CD4-positive, alpha-beta T cell (primary cell): ENCODE measurements around the gene CDH20. TPM values are rescaled to one million over a fixed set of nuclear protein-coding genes. Genes with fewer than 3 reads are reported as not detected.

ENCODE experiments used
- ATAC-seq: fragments of 200-7000 bp; cut with Tn5 transposase; one replicate; pipeline ENCODE4 v1.10.0; 2022; ENCODE audit warnings: mild to moderate bottlenecking; ENCODE audit not compliant: poor library complexity
- CTCF ChIA-PET: fragments of 350-600 bp; sonication (Branson Sonifier 250); formaldehyde crosslinking; loops from one replicate; lab custom pipeline; 2021; ENCODE audit warnings: antibody characterized with exemption, inconsistent platforms; lab: Charles Lee
- POLR2A ChIA-PET: fragments of 350-600 bp; sonication (Branson Sonifier 250); formaldehyde crosslinking; loops from one replicate; lab custom pipeline; 2021; ENCODE audit warnings: antibody characterized with exemption, inconsistent platforms; lab: Charles Lee
- DNase-seq, 14 experiments: peaks; one replicate each; pipeline ENCODE4 v3.0.0-alpha.2; 2013 to 2020; ENCODE audit warnings: mixed read lengths in 2 of 14
- H3K27ac ChIP-seq, 2 donors: one replicate each; pipeline versions ENCODE4 v1.5.1 to v1.7.0; 2013; ENCODE audit warnings: low read length in 2 of 2, low read depth in 1 of 2, mild to moderate bottlenecking in 1 of 2
- H3K27me3 ChIP-seq, 2 experiments: 1 replicate in 1 of 2; 2 replicates in 1 of 2; pipeline versions ENCODE4 v1.6.1 to v1.7.0; 2013; ENCODE audit warnings: low read length in 2 of 2, control low read depth in 1 of 2, mild to moderate bottlenecking in 1 of 2, moderate library complexity in 1 of 2; ENCODE audit not compliant: insufficient read depth in 2 of 2, control insufficient read depth in 1 of 2
- H3K36me3 ChIP-seq: one replicate; pipeline ENCODE4 v1.6.1; 2013; ENCODE audit warnings: low read length, control low read depth; ENCODE audit not compliant: insufficient read depth
- H3K4me1 ChIP-seq: one replicate; pipeline ENCODE4 v1.6.1; 2013; ENCODE audit warnings: low read length, control low read depth; ENCODE audit not compliant: insufficient read depth
- H3K4me3 ChIP-seq: one replicate; pipeline ENCODE4 v1.5.1; 2013; ENCODE audit warnings: mild to moderate bottlenecking, low read length, moderate library complexity
- H3K9me3 ChIP-seq, 2 experiments: 1 replicate in 1 of 2; 2 replicates in 1 of 2; pipeline versions ENCODE4 v1.6.1 to v1.7.0; 2013; ENCODE audit warnings: low read length in 2 of 2, mild to moderate bottlenecking in 2 of 2, control low read depth in 1 of 2, moderate library complexity in 1 of 2; ENCODE audit not compliant: control insufficient read depth in 1 of 2, insufficient read depth in 1 of 2
- H3K27ac Mint-ChIP-seq: one replicate; pipeline ENCODE4 v1.8.0; 2020; ENCODE audit warnings: mixed read lengths
- H3K27me3 Mint-ChIP-seq: one replicate; pipeline ENCODE4 v1.8.0; 2021; ENCODE audit warnings: mixed read lengths
- H3K36me3 Mint-ChIP-seq: one replicate; pipeline ENCODE4 v1.8.0; 2021; ENCODE audit warnings: low read depth, mixed read lengths
- H3K4me1 Mint-ChIP-seq: one replicate; pipeline ENCODE4 v1.8.0; 2021; ENCODE audit warnings: low read depth, mixed read lengths
- H3K4me3 Mint-ChIP-seq: one replicate; pipeline ENCODE4 v1.8.0; 2020; ENCODE audit warnings: mild to moderate bottlenecking, mixed read lengths
- H3K9me3 Mint-ChIP-seq: one replicate; pipeline ENCODE4 v1.8.0; 2020; ENCODE audit warnings: mixed read lengths
- intact Hi-C, 2 experiments: fragments of 100-400 bp; cut with DNase I in 1 of 2; cut with micrococcal nuclease in 1 of 2; formaldehyde crosslinking; loops; one replicate each; pipeline versions ENCODE4 v1.15.1 to v1.9.0; 2023 to 2025; cut with DNase I, micrococcal nuclease
- total RNA-seq, 174 experiments: library from RNA in 2 of 174; stranded (reverse) in 2 of 174; gene quantifications; one replicate each; pipeline ENCODE4 v1.2.3 and lab custom pipeline; 2021 to 2026
- TF ChIP-seq, protein P1 (sequence below): fragments of 200-600 bp; IDR thresholded peaks from one replicate; pipeline ENCODE4 v1.8.0; 2022; ENCODE audit warnings: antibody characterized with exemption, mild to moderate bottlenecking

The CDH20 gene
- total RNA-seq, 2 experiments from 2014 or later: 0.16 to 0.39 TPM

DNA sequence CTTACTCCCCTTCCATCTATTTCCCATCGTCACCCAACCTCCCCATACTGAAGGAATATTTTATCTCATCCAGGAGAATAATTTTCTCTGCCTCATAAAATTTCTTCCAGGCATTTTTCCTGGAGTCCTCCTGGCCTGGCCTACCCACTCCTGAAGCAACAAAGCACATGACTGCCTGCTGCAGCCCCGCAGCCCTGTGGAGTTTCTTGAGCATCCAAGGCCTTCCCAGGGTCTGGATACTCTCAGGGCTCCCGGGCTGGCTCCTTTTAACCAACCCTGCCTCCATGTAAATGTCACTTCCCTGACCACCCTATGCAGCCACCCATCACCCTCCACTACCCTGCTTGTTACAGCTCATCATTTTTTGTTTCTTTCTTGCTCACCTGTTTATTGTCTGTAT is 64.0 kb downstream of the CDH20 start:
- Mint-ChIP-seq H3K27ac (no peak overlapping the region), H3K4me3 (no peak overlapping the region), H3K36me3 (no peaks in the 10 kb centered on the region), H3K4me1 (no peaks in the 10 kb centered on the region), H3K9me3 (no peaks in the 10 kb centered on the region), H3K27me3 (peaks cover 11% of the 10 kb centered on the region)
- Histone ChIP-seq H3K4me3 (no peak overlapping the region), H3K4me1 (no peaks in the 10 kb centered on the region), H3K27ac (no peak overlapping the region), H3K36me3 (no peaks in the 10 kb centered on the region), H3K27me3 (no peaks in the 10 kb centered on the region), H3K9me3 (no peaks in the 10 kb centered on the region)
- intact Hi-C loops: no loop called here
- TF ChIP-seq, protein P1, sequence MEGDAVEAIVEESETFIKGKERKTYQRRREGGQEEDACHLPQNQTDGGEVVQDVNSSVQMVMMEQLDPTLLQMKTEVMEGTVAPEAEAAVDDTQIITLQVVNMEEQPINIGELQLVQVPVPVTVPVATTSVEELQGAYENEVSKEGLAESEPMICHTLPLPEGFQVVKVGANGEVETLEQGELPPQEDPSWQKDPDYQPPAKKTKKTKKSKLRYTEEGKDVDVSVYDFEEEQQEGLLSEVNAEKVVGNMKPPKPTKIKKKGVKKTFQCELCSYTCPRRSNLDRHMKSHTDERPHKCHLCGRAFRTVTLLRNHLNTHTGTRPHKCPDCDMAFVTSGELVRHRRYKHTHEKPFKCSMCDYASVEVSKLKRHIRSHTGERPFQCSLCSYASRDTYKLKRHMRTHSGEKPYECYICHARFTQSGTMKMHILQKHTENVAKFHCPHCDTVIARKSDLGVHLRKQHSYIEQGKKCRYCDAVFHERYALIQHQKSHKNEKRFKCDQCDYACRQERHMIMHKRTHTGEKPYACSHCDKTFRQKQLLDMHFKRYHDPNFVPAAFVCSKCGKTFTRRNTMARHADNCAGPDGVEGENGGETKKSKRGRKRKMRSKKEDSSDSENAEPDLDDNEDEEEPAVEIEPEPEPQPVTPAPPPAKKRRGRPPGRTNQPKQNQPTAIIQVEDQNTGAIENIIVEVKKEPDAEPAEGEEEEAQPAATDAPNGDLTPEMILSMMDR: no peak
- ChIA-PET CTCF (no interaction called here), POLR2A (no interaction called here)
- DNase-seq (no peak), ATAC-seq (no peak)

DNA sequence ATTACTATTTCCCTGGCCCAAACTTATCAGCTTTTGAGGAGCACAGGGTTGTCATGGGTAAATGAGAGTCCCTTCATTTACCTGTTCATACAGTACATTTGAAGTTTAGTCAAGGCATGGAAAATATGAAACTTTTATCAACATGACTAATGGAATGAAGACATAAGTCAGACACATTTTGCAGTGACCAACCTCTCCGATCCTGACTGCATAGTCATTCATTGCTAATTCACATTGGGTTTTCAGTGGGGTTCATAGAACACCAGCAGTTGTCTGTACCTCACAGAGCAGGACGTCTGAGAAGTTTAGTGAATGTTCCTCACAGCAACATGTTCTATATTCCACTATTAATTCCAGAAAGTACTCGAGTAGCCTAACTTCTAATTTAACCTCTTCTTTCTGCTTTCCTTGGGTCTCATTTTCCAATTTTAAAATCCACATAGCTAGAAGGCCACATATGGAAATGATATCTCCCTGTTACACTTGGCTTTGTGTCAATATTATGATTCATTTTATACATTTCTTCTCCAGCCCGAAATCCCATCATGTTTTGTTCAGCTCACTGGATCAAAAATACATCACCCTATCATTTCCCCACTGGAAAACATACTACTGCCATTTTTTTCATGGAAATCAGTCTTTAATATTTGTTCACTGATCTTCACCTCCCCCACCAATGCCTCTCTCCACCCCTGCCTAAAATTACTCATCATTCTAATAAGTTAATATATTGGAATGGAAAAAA is 65.9 kb downstream of the CDH20 start:
- Mint-ChIP-seq H3K4me3 (no peak overlapping the region), H3K27ac (no peak overlapping the region), H3K36me3 (no peaks in the 10 kb centered on the region), H3K4me1 (no peaks in the 10 kb centered on the region), H3K27me3 (peaks cover 15% of the 10 kb centered on the region), H3K9me3 (peaks cover 4% of the 10 kb centered on the region)
- intact Hi-C loops: no loop called here
- DNase-seq (no peak), ATAC-seq (no peak)
- Histone ChIP-seq H3K36me3 (no peaks in the 10 kb centered on the region), H3K4me1 (no peaks in the 10 kb centered on the region), H3K27ac (no peak overlapping the region), H3K9me3 (no peaks in the 10 kb centered on the region), H3K4me3 (no peak overlapping the region), H3K27me3 (no peaks in the 10 kb centered on the region)
- CTCF ChIA-PET: no interaction called here
- POLR2A ChIA-PET: no interaction called here
- TF ChIP-seq, protein P1: no peak

DNA sequence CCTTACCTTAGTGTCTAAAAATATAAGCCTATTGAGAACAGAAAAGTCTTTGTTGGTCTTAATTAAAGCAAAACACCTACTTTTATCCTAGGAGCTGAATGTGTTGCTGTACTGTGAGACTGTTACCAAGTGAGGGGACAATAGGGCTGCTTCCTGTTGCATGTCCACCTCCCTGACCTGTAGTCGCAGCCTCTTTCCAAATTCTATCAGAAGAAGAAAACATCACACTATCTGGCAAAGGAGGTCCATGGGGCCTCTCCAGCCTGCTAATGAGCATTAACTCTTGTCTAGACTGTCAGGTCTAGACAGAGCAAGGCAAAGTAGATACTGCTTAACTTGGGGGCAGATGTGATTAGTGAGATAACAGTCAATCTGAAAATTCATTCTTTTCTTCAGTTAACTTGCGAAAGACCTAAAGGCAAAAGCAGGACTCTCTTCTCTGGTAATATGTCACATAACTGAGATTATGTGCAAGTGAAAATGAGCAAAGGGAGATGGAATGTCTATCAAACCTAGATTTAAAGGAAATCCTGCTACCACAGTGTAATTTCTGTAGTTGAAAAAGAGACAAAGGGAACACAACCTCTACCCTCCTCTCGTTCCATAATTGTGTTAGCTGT is 66.9 kb downstream of the CDH20 start:
- Mint-ChIP-seq H3K4me1 (no peaks in the 10 kb centered on the region), H3K27ac (no peak overlapping the region), H3K9me3 (peaks cover 4% of the 10 kb centered on the region), H3K4me3 (no peak overlapping the region), H3K27me3 (peaks cover 15% of the 10 kb centered on the region), H3K36me3 (no peaks in the 10 kb centered on the region)
- Histone ChIP-seq H3K27ac (no peak overlapping the region), H3K27me3 (no peaks in the 10 kb centered on the region), H3K4me3 (no peak overlapping the region), H3K9me3 (peaks cover 0 to 2% of the 10 kb centered on the region in 2 experiments), H3K36me3 (no peaks in the 10 kb centered on the region), H3K4me1 (no peaks in the 10 kb centered on the region)
- ChIA-PET CTCF (no interaction called here), POLR2A (no interaction called here)
- TF ChIP-seq, protein P1: no peak
- ATAC-seq (no peak), DNase-seq (no peak)
- intact Hi-C loops: no loop called here
